ENCODE measurements around the gene ADAMTS16.
A peak's percentile ranks its signal among the peaks of the same experiment; 100 is the strongest.

The ADAMTS16 gene

GRCh38 chr5:5302201-5302600 lies 162.1 kb downstream of the ADAMTS16 start:
- DNase-seq (ENCODE audit: insufficient read length, low spot score) (no peak), FAIRE-seq (no peak)
- TF ChIP-seq POLR2A (IDR thresholded peaks at IDR 0.05; ENCODE audit: low read depth, low read length), result no peak

- FAIRE-seq (no peak), DNase-seq (ENCODE audit: insufficient read length, low spot score) (no peak)
- no peak for TF ChIP-seq POLR2A (IDR thresholded peaks at IDR 0.05; ENCODE audit: low read depth, low read length)
These were observed 163.1 kb downstream of the ADAMTS16 start for GRCh38 chr5:5303242-5303641.

- TF ChIP-seq POLR2A (IDR thresholded peaks at IDR 0.05; ENCODE audit: low read depth, low read length), result no peak
- no peak for FAIRE-seq
- no peak for DNase-seq (ENCODE audit: insufficient read length, low spot score)
These were observed 164.4 kb downstream of the ADAMTS16 start for GRCh38 chr5:5304361-5305020.

GRCh38 chr5:5306696-5307095 lies 166.6 kb downstream of the ADAMTS16 start:
- no peak for DNase-seq (ENCODE audit: insufficient read length, low spot score)
- FAIRE-seq, result no peak

GRCh38 chr5:5308319-5308718 lies 168.2 kb downstream of the ADAMTS16 start:
- TF ChIP-seq POLR2A (IDR thresholded peaks at IDR 0.05; ENCODE audit: low read depth, low read length), result no peak
- no peak for FAIRE-seq
- no peak for DNase-seq (ENCODE audit: insufficient read length, low spot score)

More at GRCh38 chr5:5306696-5307095, 166.6 kb downstream of the ADAMTS16 start:
- no peak for TF ChIP-seq POLR2A (IDR thresholded peaks at IDR 0.05; ENCODE audit: low read depth, low read length)

- DNase-seq (ENCODE audit: insufficient read length, low spot score), result no peak
- FAIRE-seq, result no peak
- TF ChIP-seq POLR2A (IDR thresholded peaks at IDR 0.05; ENCODE audit: low read depth, low read length), result no peak
These were observed 169.5 kb downstream of the ADAMTS16 start for GRCh38 chr5:5309645-5310044.

- no peak for FAIRE-seq
- no peak for TF ChIP-seq POLR2A (IDR thresholded peaks at IDR 0.05; ENCODE audit: low read depth, low read length)
- no peak for DNase-seq (ENCODE audit: insufficient read length, low spot score)
These were observed 173.0 kb downstream of the ADAMTS16 start for GRCh38 chr5:5313101-5313635.

GRCh38 chr5:5314166-5314565 lies 174.0 kb downstream of the ADAMTS16 start:
- FAIRE-seq, result no peak
- TF ChIP-seq POLR2A (IDR thresholded peaks at IDR 0.05; ENCODE audit: low read depth, low read length), result no peak
- no peak for DNase-seq (ENCODE audit: insufficient read length, low spot score)

GRCh38 chr5:5314626-5315025 lies 174.5 kb downstream of the ADAMTS16 start:
- TF ChIP-seq POLR2A (IDR thresholded peaks at IDR 0.05; ENCODE audit: low read depth, low read length), result no peak
- FAIRE-seq, result no peak
- DNase-seq (ENCODE audit: insufficient read length, low spot score), result no peak

- no peak for FAIRE-seq
These were observed 175.2 kb downstream of the ADAMTS16 start for GRCh38 chr5:5315068-5315980.

GRCh38 chr5:5316334-5316733 lies 176.2 kb downstream of the ADAMTS16 start:
- no peak for FAIRE-seq
- DNase-seq (ENCODE audit: insufficient read length, low spot score), result peak; percentile 78
- no peak for TF ChIP-seq POLR2A (IDR thresholded peaks at IDR 0.05; ENCODE audit: low read depth, low read length)

More at GRCh38 chr5:5315068-5315980, 175.2 kb downstream of the ADAMTS16 start:
- DNase-seq (ENCODE audit: insufficient read length, low spot score), result no peak
- TF ChIP-seq POLR2A (IDR thresholded peaks at IDR 0.05; ENCODE audit: low read depth, low read length), result no peak

GRCh38 chr5:5317976-5318375 lies 177.8 kb downstream of the ADAMTS16 start:
- no peak for DNase-seq (ENCODE audit: insufficient read length, low spot score)
- TF ChIP-seq POLR2A (IDR thresholded peaks at IDR 0.05; ENCODE audit: low read depth, low read length), result no peak

GRCh38 chr5:5318426-5319190 lies 178.5 kb downstream of the ADAMTS16 start:
- no peak for FAIRE-seq
- no peak for TF ChIP-seq POLR2A (IDR thresholded peaks at IDR 0.05; ENCODE audit: low read depth, low read length)
- no peak for DNase-seq (ENCODE audit: insufficient read length, low spot score)

More at GRCh38 chr5:5317976-5318375, 177.8 kb downstream of the ADAMTS16 start:
- FAIRE-seq, result no peak

All from H54 (cell line).